HTR-8/SVneo (cell line): ENCODE data around the gene NACC2.

ENCODE experiments used
- DNase-seq: peaks from one replicate; pipeline ENCODE4 v3.0.0; 2011; ENCODE audit warnings: low spot score, mixed read lengths; ENCODE audit not compliant: insufficient read length
- FAIRE-seq: peaks from 2 replicates; lab custom pipeline; 2011; peaks lifted over from hg19 to GRCh38; lab: Jason Lieb, UNC

NACC2 gene

DNA sequence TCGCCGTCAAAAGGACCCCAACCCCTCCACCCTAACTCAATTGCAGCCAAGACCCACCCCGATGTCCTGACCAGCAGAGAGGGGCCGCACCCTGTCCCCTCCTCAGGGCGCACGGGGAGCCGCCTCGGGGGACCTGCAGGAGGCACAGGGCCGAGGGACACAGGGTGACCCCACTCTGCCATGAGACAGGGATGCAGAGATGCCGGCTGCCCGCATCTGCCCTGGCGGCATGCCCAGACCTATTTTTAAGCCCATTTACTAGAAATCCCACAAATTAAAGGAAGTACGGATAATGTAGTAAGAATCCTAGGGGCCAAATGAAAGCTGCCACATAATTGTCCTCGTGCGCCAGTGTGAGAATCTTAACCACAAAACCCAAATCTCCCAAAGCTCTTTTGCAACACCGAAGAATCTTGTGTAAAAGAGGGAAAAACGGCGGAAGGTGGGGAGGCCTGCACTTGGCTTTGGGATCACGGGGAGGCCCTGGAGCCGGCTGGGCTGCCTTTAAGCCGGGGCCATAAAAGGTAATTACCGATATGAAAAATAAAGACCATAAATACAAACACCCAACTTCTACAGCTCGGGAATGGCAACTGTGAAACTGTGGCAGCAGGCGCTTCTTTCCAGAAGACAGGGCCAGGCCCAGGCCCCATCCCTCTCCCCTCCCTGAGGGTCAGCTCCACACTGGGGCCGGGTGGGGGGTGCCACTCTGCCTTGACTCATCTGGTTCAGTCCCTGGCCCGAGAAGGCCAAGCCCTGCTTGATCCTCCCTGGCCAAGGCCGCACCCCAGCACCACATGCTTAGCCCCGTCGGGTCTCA, 35.0 kb downstream of the NACC2 start:
- FAIRE-seq = no peak
- no peak for DNase-seq

GRCh38 chr9:136059321-136059791, 35.7 kb downstream of the NACC2 start:
- DNase-seq (no peak), FAIRE-seq (no peak)

GRCh38 chr9:136058801-136059302, 36.2 kb downstream of the NACC2 start:
- FAIRE-seq = no peak
- DNase-seq = no peak

DNA sequence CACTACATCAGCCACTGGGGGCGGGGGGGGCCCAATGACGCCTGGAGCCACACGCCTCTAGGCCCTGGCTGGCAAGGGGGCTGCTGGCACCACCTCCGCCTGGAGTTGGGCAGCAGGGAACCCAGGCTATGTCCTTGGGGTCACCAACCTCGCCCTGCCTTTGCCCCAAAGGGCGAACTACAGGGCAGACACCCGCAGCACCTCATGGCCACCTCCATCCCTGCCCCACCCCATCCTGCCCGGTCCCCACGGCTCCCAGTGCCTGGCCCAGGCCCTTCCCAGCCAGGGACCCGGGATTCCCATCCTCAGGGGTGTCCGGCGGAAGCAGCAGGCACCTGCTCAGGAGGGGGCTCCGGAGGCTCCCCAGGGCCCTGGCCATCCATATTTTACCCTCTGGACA, 37.0 kb downstream of the NACC2 start:
- FAIRE-seq (no peak), DNase-seq (no peak)

- no peak for DNase-seq
- FAIRE-seq = no peak
Measured at GRCh38 chr9:136057236-136058081, 37.6 kb downstream of the NACC2 start.

- no peak for FAIRE-seq
- DNase-seq = no peak
Measured at GRCh38 chr9:136056546-136057235, 38.4 kb downstream of the NACC2 start.

GRCh38 chr9:136055715-136056545, 39.2 kb downstream of the NACC2 start:
- DNase-seq (no peak), FAIRE-seq (no peak)

DNA sequence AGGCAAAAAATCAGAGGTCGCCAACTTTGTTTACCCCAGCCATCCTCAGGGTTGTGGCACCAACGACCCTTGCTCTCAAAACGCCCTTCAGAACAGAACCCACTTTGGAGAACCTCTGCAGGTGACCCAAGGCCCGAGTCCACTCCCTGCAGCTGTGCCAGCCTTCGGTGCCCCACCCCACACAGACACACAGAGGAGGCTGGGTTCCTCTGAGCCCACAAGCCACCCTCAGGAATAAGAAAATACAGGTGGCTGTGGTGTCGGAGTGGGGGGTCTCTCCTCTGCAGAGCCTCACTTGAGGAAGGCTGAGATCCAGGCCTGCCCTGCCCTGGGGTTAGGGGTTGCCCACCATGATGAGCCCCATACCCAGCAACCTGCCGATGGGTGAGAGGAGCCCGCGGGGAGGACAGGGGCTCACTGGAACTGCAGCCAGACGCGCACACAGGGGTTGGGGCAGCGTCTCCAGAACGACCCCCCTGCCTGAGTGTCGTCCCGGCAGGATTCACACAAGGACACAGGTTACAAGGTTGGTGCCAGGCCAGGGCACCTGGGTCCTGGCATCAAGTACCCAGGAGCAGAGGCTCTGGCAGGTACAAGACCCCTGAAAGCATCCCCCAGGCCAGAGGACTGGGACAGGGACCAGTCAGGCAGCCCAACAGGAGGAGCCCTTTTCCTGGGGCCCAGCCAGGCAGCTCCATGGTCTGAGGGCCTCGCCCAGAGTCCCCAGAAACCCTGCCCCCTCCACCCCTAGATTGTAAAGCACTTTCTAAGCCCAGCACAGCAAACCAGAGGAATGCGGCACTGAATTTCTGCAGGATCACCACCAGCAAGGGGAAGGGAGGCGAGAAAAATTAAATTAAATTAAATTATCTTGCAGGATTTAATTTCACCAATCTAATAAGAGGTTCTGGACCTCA, 40.0 kb downstream of the NACC2 start:
- no peak for FAIRE-seq

GRCh38 chr9:136054146-136054545, 40.9 kb downstream of the NACC2 start:
- FAIRE-seq (no peak), DNase-seq (no peak)

More for the DNA sequence above, 40.0 kb downstream of the NACC2 start:
- no peak for DNase-seq

DNA sequence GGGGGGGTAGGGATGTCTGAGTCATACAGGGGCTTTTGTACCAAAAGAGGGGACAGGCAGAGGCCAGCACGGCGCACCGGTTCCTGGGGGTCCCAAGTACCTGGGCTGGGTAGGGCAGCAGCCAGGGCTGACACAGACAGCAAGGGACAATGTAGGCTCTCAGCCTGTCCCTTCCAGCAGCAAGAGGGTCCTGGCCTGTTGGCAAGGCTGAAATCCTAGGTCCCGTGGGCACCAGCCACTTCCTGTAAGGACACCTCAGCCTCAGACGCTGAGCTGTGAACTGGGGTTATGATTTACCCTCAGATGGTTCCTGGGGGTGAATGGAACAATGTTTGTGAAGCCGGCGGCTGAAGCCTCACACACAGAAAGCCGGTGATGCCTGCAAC, 41.3 kb downstream of the NACC2 start:
- FAIRE-seq = no peak
- no peak for DNase-seq

DNA sequence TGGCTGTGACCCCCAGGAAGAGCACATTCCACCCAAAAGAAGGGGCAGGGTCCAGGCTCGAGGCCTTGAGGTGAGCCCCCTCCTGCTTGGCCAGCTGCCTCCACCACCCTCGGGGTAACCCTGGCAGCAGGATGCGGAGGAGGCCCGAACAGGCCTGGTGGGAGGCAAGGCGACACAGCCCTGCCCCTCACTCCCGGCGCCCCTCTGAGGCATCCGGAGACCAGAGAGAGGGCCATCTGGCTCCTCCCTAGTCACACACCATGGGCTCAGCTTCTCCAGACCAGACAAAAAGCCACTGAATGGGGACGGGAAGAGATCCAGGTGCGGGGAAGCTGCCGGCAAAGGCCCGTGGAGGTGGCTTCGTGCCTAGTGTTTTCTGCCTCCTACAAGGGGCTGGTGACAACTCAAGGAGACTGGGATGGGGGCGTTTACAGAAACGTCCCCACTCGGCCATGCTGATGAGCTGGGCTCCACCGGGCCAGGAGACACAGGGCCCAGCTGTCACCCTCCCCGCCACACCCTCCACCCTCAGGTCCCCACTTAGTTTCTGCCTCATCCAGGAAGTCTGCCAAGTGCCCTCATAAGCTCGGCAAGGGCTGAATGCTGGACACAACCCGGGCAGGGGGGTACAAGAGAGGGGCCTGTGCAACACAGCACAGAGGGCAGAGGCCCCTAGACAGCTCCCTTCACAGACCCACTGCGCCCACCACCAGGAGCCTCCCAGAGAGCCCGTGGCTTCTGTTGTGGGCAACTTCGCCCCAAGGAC, 41.9 kb downstream of the NACC2 start:
- FAIRE-seq (no peak), DNase-seq (no peak)

- DNase-seq (peak; percentile 60), FAIRE-seq (peak; percentile 33)
Measured at GRCh38 chr9:136052472-136052880, 42.6 kb downstream of the NACC2 start.

- peak; percentile 86 for DNase-seq
- peak; percentile 62 for FAIRE-seq
Measured at GRCh38 chr9:136051837-136052471, 43.1 kb downstream of the NACC2 start.

DNA sequence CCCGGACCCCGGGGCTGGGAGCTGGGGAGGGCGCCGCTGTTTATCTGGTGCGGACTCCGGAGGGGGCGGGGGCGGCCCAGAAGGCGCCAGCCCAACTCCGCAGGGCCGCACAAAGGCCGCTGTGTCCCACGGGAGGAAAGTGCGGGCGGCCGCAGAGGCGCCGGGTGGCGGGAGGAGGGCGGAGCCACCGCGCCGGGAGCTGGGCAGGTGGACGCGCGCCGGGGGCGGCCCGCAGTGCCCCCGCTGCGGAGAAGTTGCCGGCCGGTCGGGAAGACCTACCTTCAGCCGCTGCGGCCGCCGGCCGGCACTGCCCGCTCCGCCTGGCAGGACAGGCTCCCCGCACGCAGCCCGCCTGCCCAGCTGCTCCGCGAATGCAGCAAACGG, 43.6 kb downstream of the NACC2 start:
- FAIRE-seq = no peak

GRCh38 chr9:136050701-136051452, 44.2 kb downstream of the NACC2 start:
- FAIRE-seq (no peak), DNase-seq (no peak)

More for the DNA sequence above, 43.6 kb downstream of the NACC2 start:
- no peak for DNase-seq

- DNase-seq (no peak), FAIRE-seq (no peak)
Measured at GRCh38 chr9:136050266-136050700, 44.8 kb downstream of the NACC2 start.
